Transverse colon (tissue), 4 donors: ENCODE results near the gene SP5. TPM values are rescaled to one million over a fixed set of nuclear protein-coding genes. Genes with fewer than 3 reads are reported as not detected.
A peak's percentile ranks its signal among the peaks of the same experiment; 100 is the strongest.

Experiments used
- DNase-seq: peaks from one replicate; pipeline ENCODE4 v3.0.0-alpha.2; 2019
- H3K27ac ChIP-seq, 4 donors: fragments of 200-600 bp; sonication (generic); 2 replicates each; pipeline ENCODE4 v1.5.1; 2016 to 2018; ENCODE audit warnings: inconsistent platforms in 4 of 4
- H3K27me3 ChIP-seq: fragments of 200-600 bp; sonication (generic); 2 replicates; pipeline ENCODE4 v1.5.1; 2017; ENCODE audit warnings: inconsistent platforms
- H3K36me3 ChIP-seq, 4 donors: fragments of 200-600 bp; sonication (generic); 2 replicates each; pipeline ENCODE4 v1.5.1; 2017 to 2019; ENCODE audit warnings: inconsistent platforms in 4 of 4
- H3K4me1 ChIP-seq, 4 donors: fragments of 200-600 bp; sonication (generic); 2 replicates each; pipeline ENCODE4 v1.5.1; 2017 to 2020; ENCODE audit warnings: inconsistent platforms in 4 of 4
- H3K4me3 ChIP-seq, 4 donors: fragments of 200-600 bp; sonication (generic); 1 replicate in 1 of 4; 2 replicates in 3 of 4; pipeline versions ENCODE4 v1.5.1 to v1.6.1; 2017 to 2019; ENCODE audit warnings: inconsistent platforms in 4 of 4
- H3K9me3 ChIP-seq, 2 donors: fragments of 200-600 bp; sonication (generic); 2 replicates each; pipeline ENCODE4 v1.5.1; 2017 to 2019; ENCODE audit warnings: inconsistent platforms in 2 of 2
- EP300 ChIP-seq: sonication (generic); formaldehyde crosslinking; IDR thresholded peaks from one replicate; pipeline ENCODE4 v1.6.1; 2017; ENCODE audit warnings: antibody characterized with exemption, low read depth
- POLR2A ChIP-seq: fragments of 450-650 bp; IDR thresholded peaks from one replicate; pipeline ENCODE4 v1.6.1; 2016; ENCODE audit warnings: antibody characterized with exemption, mild to moderate bottlenecking, moderate library complexity
- POLR2AphosphoS5 ChIP-seq, 3 donors: sonication (generic); formaldehyde crosslinking; IDR thresholded peaks; one replicate each; pipeline ENCODE4 v1.6.1; 2016; ENCODE audit warnings: antibody characterized with exemption in 3 of 3
- WGBS, 2 donors: methylation state at CpG; one replicate each; pipeline ENCODE4 v1.1.5; 2018; ENCODE audit warnings: low coverage in 1 of 2; 5-methylcytosine and 5-hydroxymethylcytosine counted together
- in situ Hi-C, 4 donors: fragments of 200-750 bp; cut with MboI; loops; one replicate each; pipeline versions ENCODE4 v1.15.0 to v1.15.1; 2017; ENCODE audit warnings: low sequenced_read_pairs in 3 of 4, low pct_ligation_motif_present in 1 of 4, low pct_unique_long_range_greater_than_20kb in 1 of 4
- intact Hi-C: fragments of 100-400 bp; cut with DNase I; formaldehyde crosslinking; loops from one replicate; pipeline ENCODE4 v1.15.1; 2023; ENCODE audit warnings: low total_unique reads
- total RNA-seq, 4 donors: library from RNA; depleted of rRNA; stranded (reverse); fragments of >200 nt; gene quantifications; one replicate each; pipeline ENCODE4 v1.1.0, GENCODE V29; 2016
- TF ChIP-seq, protein P1 (sequence below), 5 experiments: fragments of 200-600 bp in 3 of 5; fragments of 450-650 bp in 2 of 5; sonication (generic) in 3 of 5; IDR thresholded peaks; 1 replicate in 2 of 5; 2 replicates in 3 of 5; pipeline ENCODE4 v1.5.1; 2016 to 2017; ENCODE audit warnings: antibody characterized with exemption in 5 of 5, inconsistent platforms in 3 of 5, mild to moderate bottlenecking in 2 of 5, moderate library complexity in 1 of 5

Gene SP5
- total RNA-seq, 4 donors from 2014 or later: 0.41 to 2.2 TPM; not detected in 2

DNA sequence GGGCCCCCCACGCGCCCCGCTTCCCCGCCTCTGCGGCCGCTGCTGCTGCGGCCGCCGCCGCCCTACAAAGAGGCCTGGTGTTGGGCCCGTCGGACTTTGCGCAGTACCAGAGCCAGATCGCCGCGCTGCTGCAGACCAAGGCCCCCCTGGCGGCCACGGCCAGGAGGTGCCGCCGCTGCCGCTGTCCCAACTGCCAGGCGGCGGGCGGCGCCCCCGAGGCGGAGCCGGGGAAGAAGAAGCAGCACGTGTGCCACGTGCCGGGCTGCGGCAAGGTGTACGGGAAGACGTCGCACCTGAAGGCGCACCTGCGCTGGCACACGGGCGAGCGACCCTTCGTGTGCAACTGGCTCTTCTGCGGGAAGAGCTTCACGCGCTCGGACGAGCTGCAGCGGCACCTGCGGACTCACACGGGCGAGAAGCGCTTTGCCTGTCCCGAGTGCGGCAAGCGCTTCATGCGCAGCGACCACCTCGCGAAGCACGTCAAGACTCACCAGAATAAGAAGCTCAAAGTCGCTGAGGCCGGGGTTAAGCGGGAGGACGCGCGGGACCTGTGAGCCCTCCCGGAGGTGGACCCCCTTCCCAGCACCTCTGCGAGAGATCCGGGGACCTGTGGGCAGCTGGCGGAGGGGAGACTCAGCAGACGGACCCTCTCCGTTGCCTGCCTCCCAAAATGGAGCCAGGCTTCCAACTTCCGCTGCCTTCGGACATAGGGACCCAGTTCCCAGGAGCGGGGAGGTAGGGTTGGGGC lies 1.9 kb downstream of the SP5 start:
- intact Hi-C loops (loop anchor here (10.0 kb wide), 1 partner anchor 212 kb away; no protein-coding TSS in a partner anchor), in situ Hi-C loops (loop anchor here in 2 of 4 donors (25.0 kb wide), 2 partner anchors 95 to 305 kb away; partner anchors contain the start of gene GAD1 (in 1 of the 2))
- Histone ChIP-seq H3K9me3 (no peaks in the 10 kb centered on the region), H3K4me1 (peaks cover 7 to 45% (median 30%) of the 10 kb centered on the region in 4 donors), H3K27me3 (peaks cover 87% of the 10 kb centered on the region), H3K36me3 (no peaks in the 10 kb centered on the region), H3K4me3 (peak overlapping the region in 3 of 4 donors; percentile 13 to 62 (median 41)), H3K27ac (peak overlapping the region in 1 of 4 donors; percentile 52)
- peak; percentile 25 for DNase-seq
- TF ChIP-seq POLR2A (no peak), POLR2AphosphoS5 (IDR thresholded peaks at IDR 0.05) (no peak), EP300 (no peak)
- TF ChIP-seq, protein P1, sequence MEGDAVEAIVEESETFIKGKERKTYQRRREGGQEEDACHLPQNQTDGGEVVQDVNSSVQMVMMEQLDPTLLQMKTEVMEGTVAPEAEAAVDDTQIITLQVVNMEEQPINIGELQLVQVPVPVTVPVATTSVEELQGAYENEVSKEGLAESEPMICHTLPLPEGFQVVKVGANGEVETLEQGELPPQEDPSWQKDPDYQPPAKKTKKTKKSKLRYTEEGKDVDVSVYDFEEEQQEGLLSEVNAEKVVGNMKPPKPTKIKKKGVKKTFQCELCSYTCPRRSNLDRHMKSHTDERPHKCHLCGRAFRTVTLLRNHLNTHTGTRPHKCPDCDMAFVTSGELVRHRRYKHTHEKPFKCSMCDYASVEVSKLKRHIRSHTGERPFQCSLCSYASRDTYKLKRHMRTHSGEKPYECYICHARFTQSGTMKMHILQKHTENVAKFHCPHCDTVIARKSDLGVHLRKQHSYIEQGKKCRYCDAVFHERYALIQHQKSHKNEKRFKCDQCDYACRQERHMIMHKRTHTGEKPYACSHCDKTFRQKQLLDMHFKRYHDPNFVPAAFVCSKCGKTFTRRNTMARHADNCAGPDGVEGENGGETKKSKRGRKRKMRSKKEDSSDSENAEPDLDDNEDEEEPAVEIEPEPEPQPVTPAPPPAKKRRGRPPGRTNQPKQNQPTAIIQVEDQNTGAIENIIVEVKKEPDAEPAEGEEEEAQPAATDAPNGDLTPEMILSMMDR (IDR thresholded peaks at IDR 0.05): peak; percentile 25 to 67 (median 59)
- WGBS, 2 donors: 56% methylated on average over 40 of the region's 74 CpGs; no CpG with 5 or more reads in 1 of the 2 donors

DNA sequence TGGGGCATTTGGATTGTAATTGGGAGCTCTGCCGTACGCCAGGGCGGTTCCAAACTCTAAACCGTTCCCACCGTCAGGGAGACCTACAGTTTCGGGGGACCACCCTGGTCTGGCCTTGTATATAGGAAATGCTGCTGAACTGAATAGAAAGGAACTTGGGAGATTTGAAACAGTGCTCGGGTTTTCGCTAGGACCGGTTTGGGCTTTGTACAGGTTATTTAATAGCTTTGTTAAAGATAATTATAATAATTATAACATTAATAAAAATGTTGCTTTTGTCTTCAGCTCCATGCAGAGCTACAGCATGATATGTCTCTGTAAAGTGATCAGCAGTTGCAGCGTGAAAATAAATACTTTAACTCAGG lies 2.4 kb downstream of the SP5 start:
- DNase-seq: no peak
- H3K9me3 ChIP-seq: no peaks in the 10 kb centered on the region
- in situ Hi-C loops: loop anchor here in 2 of 4 donors (25.0 kb wide), 2 partner anchors 95 to 305 kb away; partner anchors contain the start of gene GAD1 (in 1 of the 2)
- WGBS, 2 donors: 56 to 70% methylated on average over 4 to 10 of the region's 10 CpGs
- no peak overlapping the region for H3K27ac ChIP-seq
- peaks cover 81% of the 10 kb centered on the region for H3K27me3 ChIP-seq
- TF ChIP-seq POLR2A: no peak
- TF ChIP-seq, protein P1 (IDR thresholded peaks at IDR 0.05): no peak
- no peak for TF ChIP-seq EP300
- no peak for TF ChIP-seq POLR2AphosphoS5 (IDR thresholded peaks at IDR 0.05)
- no peak overlapping the region for H3K4me3 ChIP-seq
- intact Hi-C loops: loop anchor here (10.0 kb wide), 1 partner anchor 213 kb away; no protein-coding TSS in a partner anchor
- peaks cover 7 to 40% (median 28%) of the 10 kb centered on the region in 4 donors for H3K4me1 ChIP-seq
- H3K36me3 ChIP-seq: no peaks in the 10 kb centered on the region

DNA sequence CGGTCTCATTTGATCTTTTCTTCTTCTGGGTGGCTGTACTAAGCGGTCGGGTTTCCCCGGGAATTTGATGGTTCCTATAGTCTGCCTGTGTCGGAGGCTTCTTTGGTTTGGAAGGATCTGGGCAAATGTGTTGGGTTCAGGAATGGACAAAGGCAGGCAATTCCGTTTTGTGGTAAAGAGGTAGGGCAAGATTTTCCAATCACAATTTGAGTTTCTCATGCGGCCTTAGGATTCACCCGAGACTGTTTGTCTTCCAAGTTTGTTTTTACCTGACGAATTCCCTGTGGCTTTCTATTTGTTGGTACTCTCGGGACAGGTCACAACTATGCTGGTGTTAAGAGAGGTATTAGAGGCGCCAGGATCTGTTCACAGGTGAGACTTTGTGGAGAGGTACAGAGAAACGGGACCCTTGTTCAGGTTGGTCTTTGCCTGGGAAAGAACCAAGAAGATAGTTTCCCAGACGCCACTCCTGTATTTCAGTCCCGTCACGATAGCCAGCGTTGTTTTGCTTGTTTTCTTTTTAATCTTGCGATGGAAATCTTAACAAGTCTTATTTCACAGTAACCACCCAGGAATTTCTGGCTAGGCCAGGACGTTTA lies 3.0 kb downstream of the SP5 start:
- DNase-seq: no peak
- peaks cover 76% of the 10 kb centered on the region for H3K27me3 ChIP-seq
- H3K9me3 ChIP-seq: no peaks in the 10 kb centered on the region
- TF ChIP-seq, protein P1 (IDR thresholded peaks at IDR 0.05): no peak
- TF ChIP-seq POLR2A (no peak), POLR2AphosphoS5 (IDR thresholded peaks at IDR 0.05) (no peak), EP300 (no peak)
- H3K36me3 ChIP-seq: no peaks in the 10 kb centered on the region
- peaks cover 7 to 40% (median 28%) of the 10 kb centered on the region in 4 donors for H3K4me1 ChIP-seq
- WGBS, 2 donors: 49 to 57% methylated on average over 14 to 18 of the region's 18 CpGs
- H3K4me3 ChIP-seq: no peak overlapping the region
- no peak overlapping the region for H3K27ac ChIP-seq
- intact Hi-C loops: loop anchor here (10.0 kb wide), 1 partner anchor 213 kb away; no protein-coding TSS in a partner anchor
- in situ Hi-C loops: loop anchor here in 2 of 4 donors (25.0 kb wide), 2 partner anchors 94 to 306 kb away; partner anchors contain the start of gene GAD1 (in 1 of the 2)

DNA sequence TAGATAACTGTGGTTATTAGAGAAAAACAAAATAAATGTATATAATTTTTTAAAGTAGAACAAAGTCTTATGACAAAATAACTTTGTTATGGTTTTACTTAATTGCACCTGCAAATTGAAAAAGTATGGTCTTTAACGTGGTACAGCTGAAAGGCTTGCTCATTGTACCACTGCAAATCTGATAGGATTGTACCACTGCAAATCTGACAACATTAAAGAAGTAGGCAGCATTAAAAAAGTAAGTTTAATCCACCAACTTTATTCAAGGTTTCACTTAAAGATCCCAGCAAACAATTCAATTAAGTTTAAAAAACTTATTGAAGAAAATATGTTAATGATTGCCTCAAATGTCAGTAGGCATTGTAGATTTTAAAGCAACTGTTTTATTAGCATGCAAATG lies 4.7 kb downstream of the SP5 start:
- no peak for DNase-seq
- H3K27ac ChIP-seq: no peak overlapping the region
- TF ChIP-seq EP300: no peak
- H3K4me1 ChIP-seq: peaks cover 7 to 28% (median 22%) of the 10 kb centered on the region in 4 donors
- in situ Hi-C loops (loop anchor here in 2 of 4 donors (25.0 kb wide), 2 partner anchors 92 to 308 kb away; partner anchors contain the start of gene GAD1 (in 1 of the 2)), intact Hi-C loops (loop anchor here (10.0 kb wide), 1 partner anchor 215 kb away; no protein-coding TSS in a partner anchor)
- WGBS, 2 donors: 41 to 46% methylated on average over 1 of the region's 1 CpG
- H3K9me3 ChIP-seq: no peaks in the 10 kb centered on the region
- no peak overlapping the region for H3K4me3 ChIP-seq
- H3K36me3 ChIP-seq: no peaks in the 10 kb centered on the region
- H3K27me3 ChIP-seq: peaks cover 61% of the 10 kb centered on the region
